ENCODE measurements around the gene REM2. TPM values are rescaled to one million over a fixed set of nuclear protein-coding genes. Genes with fewer than 3 reads are reported as not detected.

The REM2 gene, protein sequence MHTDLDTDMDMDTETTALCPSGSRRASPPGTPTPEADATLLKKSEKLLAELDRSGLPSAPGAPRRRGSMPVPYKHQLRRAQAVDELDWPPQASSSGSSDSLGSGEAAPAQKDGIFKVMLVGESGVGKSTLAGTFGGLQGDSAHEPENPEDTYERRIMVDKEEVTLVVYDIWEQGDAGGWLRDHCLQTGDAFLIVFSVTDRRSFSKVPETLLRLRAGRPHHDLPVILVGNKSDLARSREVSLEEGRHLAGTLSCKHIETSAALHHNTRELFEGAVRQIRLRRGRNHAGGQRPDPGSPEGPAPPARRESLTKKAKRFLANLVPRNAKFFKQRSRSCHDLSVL
- total RNA-seq: 0.41 TPM
- long read RNA-seq, partial matches to known transcripts: 1 of 2 reads
- long read RNA-seq, other reads (novel, unspliced or antisense): 1 of 2 reads

GRCh38 chr14:22883173-22883976 is at the start of gene REM2:
REM2 (plus strand) TSS chr14:22883222; CDS start chr14:22883288, 66 bp downstream.
- intact Hi-C loops (cut with DNase I): no loop called here
- peaks cover 10% of the 10 kb centered on the region for H3K4me1 ChIP-seq
- no peaks in the 10 kb centered on the region for H3K9me3 ChIP-seq
- no peak for ATAC-seq
- DNase-seq: no peak
- peaks cover 14% of the 10 kb centered on the region for H3K36me3 ChIP-seq
- TF ChIP-seq, protein P1, sequence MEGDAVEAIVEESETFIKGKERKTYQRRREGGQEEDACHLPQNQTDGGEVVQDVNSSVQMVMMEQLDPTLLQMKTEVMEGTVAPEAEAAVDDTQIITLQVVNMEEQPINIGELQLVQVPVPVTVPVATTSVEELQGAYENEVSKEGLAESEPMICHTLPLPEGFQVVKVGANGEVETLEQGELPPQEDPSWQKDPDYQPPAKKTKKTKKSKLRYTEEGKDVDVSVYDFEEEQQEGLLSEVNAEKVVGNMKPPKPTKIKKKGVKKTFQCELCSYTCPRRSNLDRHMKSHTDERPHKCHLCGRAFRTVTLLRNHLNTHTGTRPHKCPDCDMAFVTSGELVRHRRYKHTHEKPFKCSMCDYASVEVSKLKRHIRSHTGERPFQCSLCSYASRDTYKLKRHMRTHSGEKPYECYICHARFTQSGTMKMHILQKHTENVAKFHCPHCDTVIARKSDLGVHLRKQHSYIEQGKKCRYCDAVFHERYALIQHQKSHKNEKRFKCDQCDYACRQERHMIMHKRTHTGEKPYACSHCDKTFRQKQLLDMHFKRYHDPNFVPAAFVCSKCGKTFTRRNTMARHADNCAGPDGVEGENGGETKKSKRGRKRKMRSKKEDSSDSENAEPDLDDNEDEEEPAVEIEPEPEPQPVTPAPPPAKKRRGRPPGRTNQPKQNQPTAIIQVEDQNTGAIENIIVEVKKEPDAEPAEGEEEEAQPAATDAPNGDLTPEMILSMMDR (IDR thresholded peaks at IDR 0.05): no peak
- no peak within 1 kb of the TSS for H3K4me3 ChIP-seq
- H3K27ac ChIP-seq: no peak within 1 kb of the TSS
- no peaks in the 10 kb centered on the region for H3K27me3 ChIP-seq

DNA sequence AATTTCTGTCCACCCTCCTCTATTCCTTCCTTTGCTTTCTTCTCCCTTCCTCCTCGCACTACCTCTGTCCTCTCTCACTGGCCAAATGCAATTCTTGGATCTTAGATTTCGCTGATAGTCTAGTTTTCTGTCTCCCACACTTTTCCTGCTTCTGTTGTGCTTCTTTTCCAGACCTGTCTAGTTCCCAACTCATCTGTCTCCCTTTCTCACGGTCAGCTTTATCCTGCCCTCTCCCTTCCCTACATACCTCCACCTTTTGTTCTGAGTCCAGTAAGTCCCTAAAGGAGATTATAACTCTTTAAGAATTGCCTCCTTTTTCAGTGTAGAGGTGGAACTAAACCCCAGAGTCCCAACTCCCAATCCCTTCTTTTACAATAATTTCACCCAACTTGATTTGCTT is 47.5 kb upstream of the REM2 start:
- DNase-seq: no peak
- Histone ChIP-seq H3K9me3 (no peaks in the 10 kb centered on the region), H3K4me1 (peaks cover 32% of the 10 kb centered on the region), H3K27ac (peak overlapping the region; percentile 92), H3K36me3 (peaks cover 15% of the 10 kb centered on the region), H3K4me3 (no peak overlapping the region), H3K27me3 (no peaks in the 10 kb centered on the region)
- no peak for ATAC-seq
- TF ChIP-seq, protein P1 (IDR thresholded peaks at IDR 0.05): no peak
- intact Hi-C loops (cut with DNase I): no loop called here

DNA sequence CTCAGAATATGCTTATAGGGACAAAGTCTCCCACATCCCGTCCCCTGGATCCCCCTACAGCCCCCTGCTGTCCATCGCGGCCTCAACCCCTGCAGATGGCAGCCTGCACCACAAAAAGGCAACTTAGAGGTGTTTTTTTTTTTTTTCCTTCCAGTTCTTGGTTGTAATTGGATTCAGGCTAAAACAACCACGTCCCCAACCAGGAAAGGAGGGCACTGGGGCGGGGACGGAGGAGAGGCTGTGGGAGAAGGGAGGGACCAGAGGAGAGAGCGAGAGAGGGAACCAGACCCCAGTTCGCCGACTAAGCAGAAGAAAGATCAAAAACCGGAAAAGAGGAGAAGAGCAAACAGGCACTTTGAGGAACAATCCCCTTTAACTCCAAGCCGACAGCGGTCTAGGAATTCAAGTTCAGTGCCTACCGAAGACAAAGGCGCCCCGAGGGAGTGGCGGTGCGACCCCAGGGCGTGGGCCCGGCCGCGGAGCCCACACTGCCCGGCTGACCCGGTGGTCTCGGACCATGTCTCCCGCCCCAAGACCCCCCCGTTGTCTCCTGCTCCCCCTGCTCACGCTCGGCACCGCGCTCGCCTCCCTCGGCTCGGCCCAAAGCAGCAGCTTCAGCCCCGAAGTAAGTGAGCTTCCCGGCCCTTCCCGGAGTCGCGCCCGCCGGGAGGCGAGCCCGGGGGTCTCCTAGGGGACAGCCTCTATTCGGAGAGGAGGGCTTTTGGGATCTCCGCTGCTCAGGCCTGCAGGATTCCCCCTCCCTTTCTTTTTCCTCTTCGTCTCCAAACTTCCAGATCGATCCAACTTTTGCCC is 46.5 kb upstream of the REM2 start, which contains the start of gene MMP14:
Gene MMP14 (plus strand): TSS at position 285 of the 813 bp plus-strand sequence. CDS start 233 bp downstream, at position 518.
- peaks cover 31% of the 10 kb centered on the region for H3K4me1 ChIP-seq
- no peaks in the 10 kb centered on the region for H3K9me3 ChIP-seq
- peaks cover 21% of the 10 kb centered on the region for H3K36me3 ChIP-seq
- intact Hi-C loops (cut with DNase I): no loop called here
- H3K27ac ChIP-seq: peak within 1 kb of the TSS; percentile 92
- peak within 1 kb of the TSS; percentile 89 for H3K4me3 ChIP-seq
- DNase-seq (no peak), ATAC-seq (peak; percentile 72)
- H3K27me3 ChIP-seq: no peaks in the 10 kb centered on the region
- TF ChIP-seq, protein P1 (IDR thresholded peaks at IDR 0.05): peak; percentile 32

- DNase-seq (peak; percentile 84), ATAC-seq (peak; percentile 68)
- H3K9me3 ChIP-seq: no peaks in the 10 kb centered on the region
- H3K4me3 ChIP-seq: peak overlapping the region; percentile 89
- H3K36me3 ChIP-seq: peaks cover 28% of the 10 kb centered on the region
- H3K27me3 ChIP-seq: no peaks in the 10 kb centered on the region
- H3K27ac ChIP-seq: peak overlapping the region; percentile 92
- peaks cover 31% of the 10 kb centered on the region for H3K4me1 ChIP-seq
- TF ChIP-seq, protein P1 (IDR thresholded peaks at IDR 0.05): no peak
- intact Hi-C loops (cut with DNase I): no loop called here
Measured at GRCh38 chr14:22837114-22837749, 45.8 kb upstream of the REM2 start.
